CD4-positive, alpha-beta T cell (primary cell): Measurements from ENCODE around the gene GALNT10. TPM values are rescaled to one million over a fixed set of nuclear protein-coding genes. Genes with fewer than 3 reads are reported as not detected.

Source experiments
- ATAC-seq: fragments of 200-7000 bp; cut with Tn5 transposase; one replicate; pipeline ENCODE4 v1.10.0; 2022; ENCODE audit warnings: mild to moderate bottlenecking; ENCODE audit not compliant: poor library complexity
- CTCF ChIA-PET: fragments of 350-600 bp; sonication (Branson Sonifier 250); formaldehyde crosslinking; loops from one replicate; lab custom pipeline; 2021; ENCODE audit warnings: antibody characterized with exemption, inconsistent platforms; lab: Charles Lee
- POLR2A ChIA-PET: fragments of 350-600 bp; sonication (Branson Sonifier 250); formaldehyde crosslinking; loops from one replicate; lab custom pipeline; 2021; ENCODE audit warnings: antibody characterized with exemption, inconsistent platforms; lab: Charles Lee
- DNase-seq, 14 experiments: peaks; one replicate each; pipeline ENCODE4 v3.0.0-alpha.2; 2013 to 2020; ENCODE audit warnings: mixed read lengths in 2 of 14
- H3K27ac ChIP-seq, 2 donors: one replicate each; pipeline versions ENCODE4 v1.5.1 to v1.7.0; 2013; ENCODE audit warnings: low read length in 2 of 2, low read depth in 1 of 2, mild to moderate bottlenecking in 1 of 2
- H3K27me3 ChIP-seq, 2 experiments: 1 replicate in 1 of 2; 2 replicates in 1 of 2; pipeline versions ENCODE4 v1.6.1 to v1.7.0; 2013; ENCODE audit warnings: low read length in 2 of 2, control low read depth in 1 of 2, mild to moderate bottlenecking in 1 of 2, moderate library complexity in 1 of 2; ENCODE audit not compliant: insufficient read depth in 2 of 2, control insufficient read depth in 1 of 2
- H3K36me3 ChIP-seq: one replicate; pipeline ENCODE4 v1.6.1; 2013; ENCODE audit warnings: low read length, control low read depth; ENCODE audit not compliant: insufficient read depth
- H3K4me1 ChIP-seq: one replicate; pipeline ENCODE4 v1.6.1; 2013; ENCODE audit warnings: low read length, control low read depth; ENCODE audit not compliant: insufficient read depth
- H3K4me3 ChIP-seq: one replicate; pipeline ENCODE4 v1.5.1; 2013; ENCODE audit warnings: mild to moderate bottlenecking, low read length, moderate library complexity
- H3K9me3 ChIP-seq, 2 experiments: 1 replicate in 1 of 2; 2 replicates in 1 of 2; pipeline versions ENCODE4 v1.6.1 to v1.7.0; 2013; ENCODE audit warnings: low read length in 2 of 2, mild to moderate bottlenecking in 2 of 2, control low read depth in 1 of 2, moderate library complexity in 1 of 2; ENCODE audit not compliant: control insufficient read depth in 1 of 2, insufficient read depth in 1 of 2
- H3K27ac Mint-ChIP-seq: one replicate; pipeline ENCODE4 v1.8.0; 2020; ENCODE audit warnings: mixed read lengths
- H3K27me3 Mint-ChIP-seq: one replicate; pipeline ENCODE4 v1.8.0; 2021; ENCODE audit warnings: mixed read lengths
- H3K36me3 Mint-ChIP-seq: one replicate; pipeline ENCODE4 v1.8.0; 2021; ENCODE audit warnings: low read depth, mixed read lengths
- H3K4me1 Mint-ChIP-seq: one replicate; pipeline ENCODE4 v1.8.0; 2021; ENCODE audit warnings: low read depth, mixed read lengths
- H3K4me3 Mint-ChIP-seq: one replicate; pipeline ENCODE4 v1.8.0; 2020; ENCODE audit warnings: mild to moderate bottlenecking, mixed read lengths
- H3K9me3 Mint-ChIP-seq: one replicate; pipeline ENCODE4 v1.8.0; 2020; ENCODE audit warnings: mixed read lengths
- intact Hi-C, 2 experiments: fragments of 100-400 bp; cut with DNase I in 1 of 2; cut with micrococcal nuclease in 1 of 2; formaldehyde crosslinking; loops; one replicate each; pipeline versions ENCODE4 v1.15.1 to v1.9.0; 2023 to 2025; cut with DNase I, micrococcal nuclease
- total RNA-seq, 174 experiments: library from RNA in 2 of 174; stranded (reverse) in 2 of 174; gene quantifications; one replicate each; pipeline ENCODE4 v1.2.3 and lab custom pipeline; 2021 to 2026
- TF ChIP-seq, protein P1 (sequence below): fragments of 200-600 bp; IDR thresholded peaks from one replicate; pipeline ENCODE4 v1.8.0; 2022; ENCODE audit warnings: antibody characterized with exemption, mild to moderate bottlenecking

Gene GALNT10
- total RNA-seq, 2 experiments from 2014 or later: 21.7 to 23.0 TPM

- TF ChIP-seq, protein P1, sequence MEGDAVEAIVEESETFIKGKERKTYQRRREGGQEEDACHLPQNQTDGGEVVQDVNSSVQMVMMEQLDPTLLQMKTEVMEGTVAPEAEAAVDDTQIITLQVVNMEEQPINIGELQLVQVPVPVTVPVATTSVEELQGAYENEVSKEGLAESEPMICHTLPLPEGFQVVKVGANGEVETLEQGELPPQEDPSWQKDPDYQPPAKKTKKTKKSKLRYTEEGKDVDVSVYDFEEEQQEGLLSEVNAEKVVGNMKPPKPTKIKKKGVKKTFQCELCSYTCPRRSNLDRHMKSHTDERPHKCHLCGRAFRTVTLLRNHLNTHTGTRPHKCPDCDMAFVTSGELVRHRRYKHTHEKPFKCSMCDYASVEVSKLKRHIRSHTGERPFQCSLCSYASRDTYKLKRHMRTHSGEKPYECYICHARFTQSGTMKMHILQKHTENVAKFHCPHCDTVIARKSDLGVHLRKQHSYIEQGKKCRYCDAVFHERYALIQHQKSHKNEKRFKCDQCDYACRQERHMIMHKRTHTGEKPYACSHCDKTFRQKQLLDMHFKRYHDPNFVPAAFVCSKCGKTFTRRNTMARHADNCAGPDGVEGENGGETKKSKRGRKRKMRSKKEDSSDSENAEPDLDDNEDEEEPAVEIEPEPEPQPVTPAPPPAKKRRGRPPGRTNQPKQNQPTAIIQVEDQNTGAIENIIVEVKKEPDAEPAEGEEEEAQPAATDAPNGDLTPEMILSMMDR: no peak
- Mint-ChIP-seq H3K27me3 (no peaks in the 10 kb centered on the region), H3K4me3 (no peak overlapping the region), H3K36me3 (peaks cover 27% of the 10 kb centered on the region), H3K4me1 (peaks cover 19% of the 10 kb centered on the region), H3K9me3 (no peaks in the 10 kb centered on the region), H3K27ac (no peak overlapping the region)
- peaks cover 19% of the 10 kb centered on the region for H3K36me3 ChIP-seq
- no peak for DNase-seq
- H3K27me3 ChIP-seq: no peaks in the 10 kb centered on the region
- no peaks in the 10 kb centered on the region for H3K9me3 ChIP-seq
- no peak overlapping the region for H3K4me3 ChIP-seq
- no peak overlapping the region for H3K27ac ChIP-seq
- H3K4me1 ChIP-seq: no peaks in the 10 kb centered on the region
- no peak for ATAC-seq
- CTCF ChIA-PET: no interaction called here
- intact Hi-C loops: no loop called here
- POLR2A ChIA-PET: no interaction called here
These were observed 101.4 kb downstream of the GALNT10 start for GRCh38 chr5:154291917-154292316.

DNA sequence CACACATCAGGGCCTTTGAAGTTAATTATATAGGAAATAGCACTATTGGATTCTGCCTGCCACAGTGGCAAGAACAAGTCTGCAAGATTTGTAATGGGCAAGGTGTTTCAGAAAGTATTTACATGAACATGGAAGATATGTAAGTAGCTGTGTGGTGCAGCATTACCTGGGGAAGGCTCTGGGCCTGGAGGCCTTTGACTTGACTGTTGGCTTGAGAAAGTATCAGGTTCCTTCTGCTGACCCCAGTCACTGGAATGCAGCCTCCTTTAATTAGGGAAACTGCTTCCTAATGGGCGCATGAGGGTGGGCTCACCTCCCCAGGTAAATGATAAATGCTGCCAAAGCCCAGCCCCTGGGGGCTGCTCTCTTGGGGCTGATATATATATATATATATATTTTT, 102.7 kb downstream of the GALNT10 start:
- CTCF ChIA-PET: no interaction called here
- Mint-ChIP-seq H3K4me3 (no peak overlapping the region), H3K27ac (no peak overlapping the region), H3K9me3 (no peaks in the 10 kb centered on the region), H3K36me3 (peaks cover 38% of the 10 kb centered on the region), H3K27me3 (no peaks in the 10 kb centered on the region), H3K4me1 (peaks cover 14% of the 10 kb centered on the region)
- Histone ChIP-seq H3K4me3 (no peak overlapping the region), H3K27ac (no peak overlapping the region), H3K9me3 (no peaks in the 10 kb centered on the region), H3K36me3 (peaks cover 25% of the 10 kb centered on the region), H3K4me1 (no peaks in the 10 kb centered on the region), H3K27me3 (no peaks in the 10 kb centered on the region)
- TF ChIP-seq, protein P1: no peak
- intact Hi-C loops: no loop called here
- ATAC-seq (no peak), DNase-seq (no peak)
- POLR2A ChIA-PET: no interaction called here

GRCh38 chr5:154295551-154295950, 105.0 kb downstream of the GALNT10 start:
- H3K36me3 Mint-ChIP-seq: peaks cover 61% of the 10 kb centered on the region
- TF ChIP-seq, protein P1: no peak

More at GRCh38 chr5:154295551-154295950, 105.0 kb downstream of the GALNT10 start:
- Histone ChIP-seq H3K4me3 (no peak overlapping the region), H3K27me3 (no peaks in the 10 kb centered on the region), H3K27ac (no peak overlapping the region), H3K9me3 (no peaks in the 10 kb centered on the region), H3K4me1 (no peaks in the 10 kb centered on the region), H3K36me3 (peaks cover 46% of the 10 kb centered on the region)
- intact Hi-C loops: no loop called here
- Mint-ChIP-seq H3K4me1 (peaks cover 4% of the 10 kb centered on the region), H3K4me3 (no peak overlapping the region), H3K27me3 (no peaks in the 10 kb centered on the region), H3K9me3 (no peaks in the 10 kb centered on the region), H3K27ac (no peak overlapping the region)
- DNase-seq (no peak), ATAC-seq (no peak)
- ChIA-PET POLR2A (no interaction called here), CTCF (interaction anchor here (0.7 to 2.2 kb wide), 2 partner anchors 18 to 122 kb away, joined by 3 to 6 read pairs; no protein-coding TSS in a partner anchor)
